ENCODE data around the gene EFCAB14. TPM values are rescaled to one million over a fixed set of nuclear protein-coding genes. Genes with fewer than 3 reads are reported as not detected.
"Not testable (repeated sequence)": the region's sequence is repeated elsewhere in the genome, so short reads cannot be mapped to it uniquely, and the experiment has no call there.

The EFCAB14 gene
- polyA plus RNA-seq, 4 donors: 25.0 to 80.0 (median 28.2) TPM

- H3K27me3 ChIP-seq (ENCODE audit: control insufficient read depth in 3 of 3, insufficient read depth in 3 of 3, low read length in 3 of 3): no peaks in the 10 kb centered on the region
- DNase-seq: no peak
- H3K27ac ChIP-seq (ENCODE audit: low read depth in 1 of 3, low read length in 2 of 3): no peak overlapping the region
- H3K4me1 ChIP-seq (ENCODE audit: control insufficient read depth in 3 of 3, insufficient read depth in 2 of 3, low read depth in 1 of 3, low read length in 2 of 3): peaks cover 0 to 7% (median 4%) of the 10 kb centered on the region in 3 donors
- FAIRE-seq: no peak
- peaks cover 0 to 14% of the 10 kb centered on the region in 2 donors for H3K9me3 ChIP-seq (ENCODE audit: control insufficient read depth in 2 of 2, insufficient read depth in 1 of 2, low read depth in 1 of 2, low read length in 1 of 2)
- peaks cover 0 to 15% (median 3%) of the 10 kb centered on the region in 3 donors for H3K36me3 ChIP-seq (ENCODE audit: control insufficient read depth in 3 of 3, insufficient read depth in 2 of 3, low read depth in 1 of 3, low read length in 3 of 3)
- H3K4me3 ChIP-seq (ENCODE audit: low read depth in 1 of 3, low read length in 3 of 3): no peak overlapping the region
- WGBS, 3 donors: 60 to 69% (median 62%) methylated on average over 6 of the region's 6 CpGs
These were observed 66.4 kb downstream of the EFCAB14 start for GRCh38 chr1:46652321-46653100.

DNA sequence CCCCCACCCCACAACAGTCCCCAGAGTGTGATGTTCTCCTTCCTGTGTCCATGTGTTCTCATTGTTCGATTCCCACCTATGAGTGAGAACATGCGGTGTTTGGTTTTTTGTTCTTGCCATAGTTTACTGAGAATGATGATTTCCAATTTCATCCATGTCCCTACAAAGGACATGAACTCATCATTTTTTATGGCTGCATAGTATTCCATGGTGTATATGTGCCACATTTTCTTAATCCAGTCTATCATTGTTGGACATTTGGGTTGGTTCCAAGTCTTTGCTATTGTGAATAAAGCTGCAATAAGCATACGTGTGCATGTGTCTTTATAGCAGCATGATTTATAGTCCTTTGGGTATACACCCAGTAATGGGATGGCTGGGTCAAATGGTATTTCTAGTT lies 67.8 kb downstream of the EFCAB14 start:
- not testable (repeated sequence) for H3K27ac ChIP-seq (ENCODE audit: low read depth in 1 of 3, low read length in 2 of 3)
- 89 to 98% (median 93%) methylated on average over 3 of the region's 3 CpGs for WGBS, 3 donors

GRCh38 chr1:46650491-46650890 lies 68.4 kb downstream of the EFCAB14 start:
- 66 to 99% (median 95%) methylated on average over 3 of the region's 3 CpGs for WGBS, 3 donors
- DNase-seq: no peak
- H3K4me1 ChIP-seq (ENCODE audit: control insufficient read depth in 3 of 3, insufficient read depth in 2 of 3, low read depth in 1 of 3, low read length in 2 of 3): peaks cover 0 to 7% (median 4%) of the 10 kb centered on the region in 3 donors
- peaks cover 0 to 17% (median 0%) of the 10 kb centered on the region in 3 donors for H3K36me3 ChIP-seq (ENCODE audit: control insufficient read depth in 3 of 3, insufficient read depth in 2 of 3, low read depth in 1 of 3, low read length in 3 of 3)
- FAIRE-seq: no peak
- peaks cover 0 to 14% of the 10 kb centered on the region in 2 donors for H3K9me3 ChIP-seq (ENCODE audit: control insufficient read depth in 2 of 2, insufficient read depth in 1 of 2, low read depth in 1 of 2, low read length in 1 of 2)
- no peak overlapping the region for H3K4me3 ChIP-seq (ENCODE audit: low read depth in 1 of 3, low read length in 3 of 3)
- no peaks in the 10 kb centered on the region for H3K27me3 ChIP-seq (ENCODE audit: control insufficient read depth in 3 of 3, insufficient read depth in 3 of 3, low read length in 3 of 3)
- no peak overlapping the region for H3K27ac ChIP-seq (ENCODE audit: low read depth in 1 of 3, low read length in 2 of 3)

More for the DNA sequence above, 67.8 kb downstream of the EFCAB14 start:
- not testable (repeated sequence) for H3K4me1 ChIP-seq (ENCODE audit: control insufficient read depth in 3 of 3, insufficient read depth in 2 of 3, low read depth in 1 of 3, low read length in 2 of 3); H3K27me3 ChIP-seq (ENCODE audit: control insufficient read depth in 3 of 3, insufficient read depth in 3 of 3, low read length in 3 of 3); H3K4me3 ChIP-seq (ENCODE audit: low read depth in 1 of 3, low read length in 3 of 3); FAIRE-seq; DNase-seq
- Histone ChIP-seq H3K9me3 (ENCODE audit: control insufficient read depth in 2 of 2, insufficient read depth in 1 of 2, low read depth in 1 of 2, low read length in 1 of 2) (peaks cover 0 to 14% of the 10 kb centered on the region in 2 donors), H3K36me3 (ENCODE audit: control insufficient read depth in 3 of 3, insufficient read depth in 2 of 3, low read depth in 1 of 3, low read length in 3 of 3) (peaks cover 0 to 15% (median 3%) of the 10 kb centered on the region in 3 donors)

DNA sequence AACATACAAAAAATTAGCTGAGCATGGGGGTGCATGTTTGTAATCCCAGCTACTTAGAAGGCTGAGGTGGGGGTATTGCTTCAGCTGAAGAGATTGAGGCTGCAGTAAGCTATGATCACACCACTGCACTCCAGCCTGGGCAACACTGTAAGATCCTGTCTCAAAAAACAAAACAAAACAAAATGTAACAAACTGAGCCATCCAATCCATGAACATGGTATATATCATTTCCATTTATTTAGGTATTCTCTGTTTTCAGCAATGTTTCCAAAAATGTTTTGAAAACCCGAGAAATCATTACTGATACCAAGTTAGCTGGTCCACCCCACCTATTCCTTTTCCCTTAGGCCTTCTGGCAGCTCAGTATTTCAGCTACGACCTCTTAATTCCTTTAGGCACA lies 69.2 kb downstream of the EFCAB14 start:
- peaks cover 0 to 20% (median 0%) of the 10 kb centered on the region in 3 donors for H3K36me3 ChIP-seq (ENCODE audit: control insufficient read depth in 3 of 3, insufficient read depth in 2 of 3, low read depth in 1 of 3, low read length in 3 of 3)
- DNase-seq: no peak
- no peaks in the 10 kb centered on the region for H3K27me3 ChIP-seq (ENCODE audit: control insufficient read depth in 3 of 3, insufficient read depth in 3 of 3, low read length in 3 of 3)
- peaks cover 0 to 7% (median 4%) of the 10 kb centered on the region in 3 donors for H3K4me1 ChIP-seq (ENCODE audit: control insufficient read depth in 3 of 3, insufficient read depth in 2 of 3, low read depth in 1 of 3, low read length in 2 of 3)
- 94 to 100% (median 96%) methylated on average over 2 of the region's 2 CpGs for WGBS, 3 donors
- H3K4me3 ChIP-seq (ENCODE audit: low read depth in 1 of 3, low read length in 3 of 3): no peak overlapping the region
- H3K9me3 ChIP-seq (ENCODE audit: control insufficient read depth in 2 of 2, insufficient read depth in 1 of 2, low read depth in 1 of 2, low read length in 1 of 2): peaks cover 0 to 14% of the 10 kb centered on the region in 2 donors
- H3K27ac ChIP-seq (ENCODE audit: low read depth in 1 of 3, low read length in 2 of 3): no peak overlapping the region
- FAIRE-seq: no peak

- H3K4me1 ChIP-seq (ENCODE audit: control insufficient read depth in 3 of 3, insufficient read depth in 2 of 3, low read depth in 1 of 3, low read length in 2 of 3): no peaks in the 10 kb centered on the region
- 97 to 100% (median 98%) methylated on average over 3 of the region's 3 CpGs for WGBS, 3 donors
- no peak for DNase-seq
- FAIRE-seq: no peak
- peaks cover 0 to 14% of the 10 kb centered on the region in 2 donors for H3K9me3 ChIP-seq (ENCODE audit: control insufficient read depth in 2 of 2, insufficient read depth in 1 of 2, low read depth in 1 of 2, low read length in 1 of 2)
- H3K27me3 ChIP-seq (ENCODE audit: control insufficient read depth in 3 of 3, insufficient read depth in 3 of 3, low read length in 3 of 3): no peaks in the 10 kb centered on the region
- peaks cover 0 to 23% (median 0%) of the 10 kb centered on the region in 3 donors for H3K36me3 ChIP-seq (ENCODE audit: control insufficient read depth in 3 of 3, insufficient read depth in 2 of 3, low read depth in 1 of 3, low read length in 3 of 3)
- no peak overlapping the region for H3K4me3 ChIP-seq (ENCODE audit: low read depth in 1 of 3, low read length in 3 of 3)
- H3K27ac ChIP-seq (ENCODE audit: low read depth in 1 of 3, low read length in 2 of 3): no peak overlapping the region
These were observed 71.3 kb downstream of the EFCAB14 start for GRCh38 chr1:46647611-46648010.

DNA sequence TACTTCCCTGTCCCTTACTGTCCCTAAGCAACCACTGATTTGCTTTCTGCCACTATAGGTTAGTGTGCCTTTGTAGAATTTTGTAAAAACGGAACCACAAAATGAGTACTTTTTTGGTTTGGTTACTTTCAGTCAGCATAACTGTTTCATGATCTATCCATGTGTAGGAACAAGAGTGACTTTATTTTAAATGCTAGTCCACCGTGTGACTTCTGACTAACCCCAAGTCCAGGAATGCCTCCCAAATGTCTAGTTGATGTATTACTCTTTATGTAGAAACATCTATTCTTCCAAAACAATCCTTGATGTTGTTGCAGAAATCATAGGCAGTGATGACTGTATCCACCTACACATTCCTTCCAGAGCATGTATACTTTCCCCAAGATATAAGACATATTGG lies 72.1 kb downstream of the EFCAB14 start:
- no peaks in the 10 kb centered on the region for H3K4me1 ChIP-seq (ENCODE audit: control insufficient read depth in 3 of 3, insufficient read depth in 2 of 3, low read depth in 1 of 3, low read length in 2 of 3)
- 91 to 96% (median 95%) methylated on average over 2 of the region's 2 CpGs for WGBS, 3 donors
- peaks cover 0 to 23% (median 3%) of the 10 kb centered on the region in 3 donors for H3K36me3 ChIP-seq (ENCODE audit: control insufficient read depth in 3 of 3, insufficient read depth in 2 of 3, low read depth in 1 of 3, low read length in 3 of 3)
- no peaks in the 10 kb centered on the region for H3K27me3 ChIP-seq (ENCODE audit: control insufficient read depth in 3 of 3, insufficient read depth in 3 of 3, low read length in 3 of 3)
- FAIRE-seq (no peak), DNase-seq (no peak)
- H3K27ac ChIP-seq (ENCODE audit: low read depth in 1 of 3, low read length in 2 of 3): no peak overlapping the region
- H3K4me3 ChIP-seq (ENCODE audit: low read depth in 1 of 3, low read length in 3 of 3): no peak overlapping the region
- H3K9me3 ChIP-seq (ENCODE audit: control insufficient read depth in 2 of 2, insufficient read depth in 1 of 2, low read depth in 1 of 2, low read length in 1 of 2): peaks cover 0 to 14% of the 10 kb centered on the region in 2 donors

GRCh38 chr1:46646331-46646730 lies 72.6 kb downstream of the EFCAB14 start:
- WGBS, 3 donors: 46 to 74% (median 69%) methylated on average over 1 of the region's 1 CpG
- no peak overlapping the region for H3K27ac ChIP-seq (ENCODE audit: low read depth in 1 of 3, low read length in 2 of 3)
- DNase-seq (no peak), FAIRE-seq (no peak)
- H3K9me3 ChIP-seq (ENCODE audit: control insufficient read depth in 2 of 2, insufficient read depth in 1 of 2, low read depth in 1 of 2, low read length in 1 of 2): peaks cover 0 to 14% of the 10 kb centered on the region in 2 donors
- H3K4me1 ChIP-seq (ENCODE audit: control insufficient read depth in 3 of 3, insufficient read depth in 2 of 3, low read depth in 1 of 3, low read length in 2 of 3): no peaks in the 10 kb centered on the region
- peaks cover 0 to 23% (median 3%) of the 10 kb centered on the region in 3 donors for H3K36me3 ChIP-seq (ENCODE audit: control insufficient read depth in 3 of 3, insufficient read depth in 2 of 3, low read depth in 1 of 3, low read length in 3 of 3)
- H3K4me3 ChIP-seq (ENCODE audit: low read depth in 1 of 3, low read length in 3 of 3): no peak overlapping the region
- H3K27me3 ChIP-seq (ENCODE audit: control insufficient read depth in 3 of 3, insufficient read depth in 3 of 3, low read length in 3 of 3): no peaks in the 10 kb centered on the region

GRCh38 chr1:46645815-46646214 lies 73.1 kb downstream of the EFCAB14 start:
- peaks cover 0 to 23% (median 3%) of the 10 kb centered on the region in 3 donors for H3K36me3 ChIP-seq (ENCODE audit: control insufficient read depth in 3 of 3, insufficient read depth in 2 of 3, low read depth in 1 of 3, low read length in 3 of 3)
- no peak for FAIRE-seq
- WGBS, 3 donors: 94 to 95% (median 94%) methylated on average over 4 of the region's 4 CpGs

More at GRCh38 chr1:46645815-46646214, 73.1 kb downstream of the EFCAB14 start:
- Histone ChIP-seq H3K27ac (ENCODE audit: low read depth in 1 of 3, low read length in 2 of 3) (no peak overlapping the region), H3K9me3 (ENCODE audit: control insufficient read depth in 2 of 2, insufficient read depth in 1 of 2, low read depth in 1 of 2, low read length in 1 of 2) (peaks cover 0 to 14% of the 10 kb centered on the region in 2 donors), H3K4me3 (ENCODE audit: low read depth in 1 of 3, low read length in 3 of 3) (no peak overlapping the region), H3K4me1 (ENCODE audit: control insufficient read depth in 3 of 3, insufficient read depth in 2 of 3, low read depth in 1 of 3, low read length in 2 of 3) (no peaks in the 10 kb centered on the region), H3K27me3 (ENCODE audit: control insufficient read depth in 3 of 3, insufficient read depth in 3 of 3, low read length in 3 of 3) (no peaks in the 10 kb centered on the region)
- no peak for DNase-seq
